GM13976 (cell line): ENCODE measurements around the gene CDH12.

Source experiments
- DNase-seq: peaks from one replicate; pipeline ENCODE4 v3.0.0; 2012; ENCODE audit warnings: low spot score
- CTCF ChIP-seq: IDR thresholded peaks from 2 replicates; pipeline ENCODE4 v1.5.1; 2012; ENCODE audit warnings: borderline replicate concordance, mild to moderate bottlenecking; ENCODE audit not compliant: insufficient read depth; ENCODE audit errors: extremely low read depth, missing control alignments, control extremely low read depth
- in situ Hi-C: fragments of 300-500 bp; cut with MboI; formaldehyde crosslinking; loops from one replicate; pipeline ENCODE4 v1.12.0; 2022; ENCODE audit warnings: low sequenced_read_pairs, mixed read lengths, inconsistent platforms; ENCODE audit not compliant: unreplicated experiment

The CDH12 gene

GRCh38 chr5:22736443-22737003 lies 116.6 kb downstream of the CDH12 start:
- DNase-seq: no peak
- in situ Hi-C loops: no loop called here
- TF ChIP-seq CTCF: no peak

GRCh38 chr5:22734907-22735306 lies 118.2 kb downstream of the CDH12 start:
- DNase-seq: no peak
- no peak for TF ChIP-seq CTCF
- in situ Hi-C loops: no loop called here

- no peak for DNase-seq
- in situ Hi-C loops: no loop called here
- no peak for TF ChIP-seq CTCF
These were observed 124.5 kb downstream of the CDH12 start for GRCh38 chr5:22728610-22729009.

GRCh38 chr5:22722491-22722890 lies 130.7 kb downstream of the CDH12 start:
- no peak for TF ChIP-seq CTCF
- no peak for DNase-seq
- in situ Hi-C loops: no loop called here

- in situ Hi-C loops: no loop called here
- no peak for TF ChIP-seq CTCF
- no peak for DNase-seq
These were observed 131.1 kb downstream of the CDH12 start for GRCh38 chr5:22722056-22722455.

GRCh38 chr5:22719842-22720241 lies 133.3 kb downstream of the CDH12 start:
- DNase-seq: no peak
- in situ Hi-C loops: no loop called here
- TF ChIP-seq CTCF: no peak

GRCh38 chr5:22710660-22711059 lies 142.5 kb downstream of the CDH12 start:
- TF ChIP-seq CTCF: no peak
- DNase-seq: no peak
- in situ Hi-C loops: no loop called here
